GM21528 (cell line): ENCODE data around the gene NRROS.
"Not testable (repeated sequence)": the region's sequence is repeated elsewhere in the genome, so short reads cannot be mapped to it uniquely, and the experiment has no call there.

Experiments
- ATAC-seq: cut with Tn5 transposase; IDR thresholded peaks from one replicate; pipeline ENCODE4 v1.9.1; 2021; ENCODE audit warnings: mild to moderate bottlenecking, moderate library complexity; ENCODE audit not compliant: unreplicated experiment, low FRiP score

The NRROS gene

GRCh38 chr3:196624067-196624790 lies 15.3 kb upstream of the NRROS start:
- no peak for ATAC-seq

DNA sequence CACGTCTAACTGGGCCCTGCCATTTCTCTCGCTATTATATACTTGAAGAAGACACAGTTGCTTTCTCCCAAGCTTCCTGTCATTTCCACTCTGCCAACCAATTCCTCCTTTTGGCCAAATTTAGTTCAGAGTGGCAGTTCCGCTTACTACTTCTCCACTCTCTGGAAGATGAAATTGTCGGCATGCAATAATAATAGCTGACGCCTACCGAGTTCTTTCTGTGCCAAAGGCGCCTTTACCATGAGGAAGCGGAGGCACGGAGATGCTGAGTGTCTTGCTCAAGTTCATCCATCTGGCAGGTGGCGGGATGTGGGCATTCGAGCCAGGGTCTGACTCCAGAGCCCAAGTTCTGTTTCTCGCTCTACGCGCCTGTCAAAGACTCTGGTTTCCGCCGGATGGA lies 14.6 kb upstream of the NRROS start:
- no peak for ATAC-seq

- ATAC-seq = no peak
These were observed 14.2 kb upstream of the NRROS start for GRCh38 chr3:196625331-196625730.

DNA sequence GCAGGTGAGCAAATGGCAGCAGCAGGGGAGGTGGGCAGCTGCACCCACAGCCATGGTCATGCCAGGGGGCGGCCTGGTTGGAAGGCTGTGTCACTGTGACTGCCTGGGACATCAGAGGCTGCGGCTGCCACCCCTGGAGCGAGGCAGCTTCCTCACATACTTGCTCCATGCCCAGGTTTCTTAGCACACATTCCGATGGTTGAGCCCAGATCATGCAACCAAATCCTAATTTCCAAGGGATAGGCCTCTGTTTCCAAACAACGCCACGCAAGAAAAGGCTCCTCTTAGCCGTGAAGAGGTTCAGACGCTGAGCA lies 11.6 kb upstream of the NRROS start:
- no peak for ATAC-seq

- ATAC-seq = no peak
These were observed 10.3 kb upstream of the NRROS start for GRCh38 chr3:196629228-196629627.

GRCh38 chr3:196631682-196632045 lies 7.8 kb upstream of the NRROS start:
- ATAC-seq = no peak

DNA sequence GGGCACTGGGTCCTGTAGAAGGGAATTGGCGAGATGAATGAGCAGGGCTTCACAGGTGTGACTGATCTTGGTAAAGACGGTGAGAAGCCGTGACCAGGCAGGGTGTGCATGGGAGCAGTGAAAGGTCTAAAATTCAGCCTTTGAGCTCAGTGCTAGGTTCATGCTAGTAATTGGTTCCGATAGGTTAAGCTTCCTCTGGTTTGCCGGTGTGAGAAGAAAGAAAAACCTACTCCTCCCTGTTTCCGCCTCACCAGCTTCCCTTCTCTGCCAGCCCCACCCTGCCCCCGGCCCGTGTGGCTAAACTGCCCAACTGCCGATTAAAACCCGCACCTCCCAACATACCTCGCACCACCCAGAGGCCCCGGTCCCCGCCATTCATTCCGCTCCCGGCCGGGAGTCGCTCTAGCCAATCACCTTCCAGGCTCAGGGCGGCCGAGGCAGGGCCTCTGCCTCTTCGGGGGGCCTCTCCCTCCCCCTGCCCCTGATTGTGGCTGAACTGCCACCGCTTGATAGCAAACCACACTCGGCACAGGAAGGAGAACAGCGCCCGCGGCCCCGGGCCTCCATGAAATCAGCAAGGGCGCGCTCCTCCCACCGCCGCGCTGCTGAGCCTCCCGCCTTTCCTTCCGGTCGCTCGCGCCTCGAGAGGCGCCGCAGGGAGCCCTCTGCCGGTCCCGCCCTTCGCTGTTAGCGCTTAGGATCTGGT lies 7.3 kb upstream of the NRROS start:
- ATAC-seq = peak; percentile 66

GRCh38 chr3:196633555-196634151 lies 5.8 kb upstream of the NRROS start:
- no peak for ATAC-seq

GRCh38 chr3:196634224-196634623 lies 5.3 kb upstream of the NRROS start:
- no peak for ATAC-seq

DNA sequence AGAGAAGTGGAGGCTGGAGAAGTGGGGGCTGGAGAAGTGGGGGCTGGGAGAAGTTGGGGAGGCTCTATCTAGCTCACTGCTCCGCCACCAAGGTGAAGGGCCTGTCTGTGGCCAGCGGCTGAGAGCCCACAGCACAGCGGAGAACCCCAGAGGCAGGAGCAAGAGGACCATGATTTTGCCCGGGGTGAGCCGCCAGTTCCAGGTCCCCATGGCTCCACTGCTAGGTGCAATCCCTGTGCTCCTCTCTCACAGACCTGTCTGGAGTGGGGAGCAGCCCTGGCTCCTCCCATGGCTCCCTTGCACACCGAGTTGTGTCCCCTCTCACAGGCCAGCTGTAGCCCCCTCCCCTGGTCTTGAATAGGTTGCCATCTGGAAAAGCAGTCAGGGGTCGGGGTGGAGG lies 4.7 kb upstream of the NRROS start:
- no peak for ATAC-seq

- ATAC-seq = no peak
These were observed 2.8 kb upstream of the NRROS start for GRCh38 chr3:196636369-196637349.

GRCh38 chr3:196637941-196638340 lies 1.6 kb upstream of the NRROS start:
- not testable (repeated sequence) for ATAC-seq

GRCh38 chr3:196638861-196639482 lies 522 bp upstream of the NRROS start:
- ATAC-seq = no peak

DNA sequence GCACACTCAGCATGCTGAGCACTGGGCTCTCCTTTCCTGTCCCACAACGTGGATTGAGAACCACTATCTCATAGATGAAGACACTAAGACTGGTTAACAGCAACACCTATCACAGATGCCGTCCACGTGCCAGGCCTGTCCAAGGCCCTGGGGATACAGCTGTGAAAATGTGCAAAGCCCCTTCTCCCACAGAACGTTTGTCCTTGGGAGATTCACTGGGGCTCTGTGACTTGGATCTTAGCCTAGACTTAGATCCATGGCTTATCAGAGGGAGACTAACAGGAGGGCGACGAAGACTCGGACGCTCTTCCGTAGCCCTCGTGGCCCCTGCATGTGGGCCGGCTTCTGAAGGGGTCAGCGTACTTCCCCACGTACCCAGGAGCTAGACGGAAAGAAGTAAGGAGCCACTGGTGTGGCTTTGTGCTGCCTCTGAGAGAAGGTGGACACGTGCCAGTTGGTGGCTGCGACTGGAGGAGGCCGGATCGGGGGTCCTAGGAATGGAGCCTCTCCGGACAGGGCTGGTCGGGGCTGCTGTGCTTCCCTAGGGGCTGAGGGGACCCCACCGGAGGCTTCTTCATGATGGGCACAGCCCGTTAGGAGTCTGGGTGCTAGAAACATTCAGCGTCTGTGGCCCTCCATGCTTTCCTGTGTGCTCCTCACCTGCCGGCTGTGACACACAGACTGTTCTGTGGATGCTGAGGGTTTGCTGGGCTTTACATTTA lies 964 bp downstream of the NRROS start:
- no peak for ATAC-seq

DNA sequence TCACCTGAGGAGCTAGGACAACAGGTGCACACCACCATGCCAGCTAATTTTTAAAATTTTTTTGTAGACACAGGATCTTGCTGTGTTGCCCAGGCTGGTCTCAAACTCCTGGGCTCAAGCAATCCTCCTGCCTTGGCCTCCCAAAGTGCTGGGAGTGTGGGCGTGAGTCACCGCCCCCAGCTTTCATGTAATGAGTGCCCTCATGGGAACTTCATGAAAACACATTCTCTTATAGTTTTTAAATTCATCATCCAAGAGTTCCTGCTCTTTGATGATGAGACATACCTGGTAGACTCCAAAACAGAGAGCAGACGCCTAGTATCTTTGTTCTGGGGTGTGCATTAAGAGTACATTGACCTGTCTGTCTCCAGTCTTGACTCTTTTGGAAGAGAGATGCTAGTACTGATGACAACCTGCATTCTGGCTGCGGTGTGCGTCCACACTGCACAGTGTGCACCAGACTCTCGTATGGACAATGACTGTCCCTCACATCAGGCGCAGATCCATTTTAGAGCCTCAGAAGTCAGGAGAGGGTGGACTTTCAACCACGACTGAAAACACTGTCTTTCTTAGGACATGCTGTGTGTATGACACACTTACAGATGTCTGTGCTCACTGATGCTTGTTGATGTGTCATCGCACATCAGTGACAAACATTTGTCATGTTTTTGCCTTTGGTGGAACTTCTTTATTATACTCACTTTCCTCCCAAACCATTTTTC lies 2.0 kb downstream of the NRROS start:
- no peak for ATAC-seq

GRCh38 chr3:196642434-196642833 lies 2.9 kb downstream of the NRROS start:
- no peak for ATAC-seq

GRCh38 chr3:196643201-196643749 lies 3.8 kb downstream of the NRROS start:
- ATAC-seq = peak; percentile 66

GRCh38 chr3:196643761-196644160 lies 4.3 kb downstream of the NRROS start:
- no peak for ATAC-seq

- no peak for ATAC-seq
These were observed 5.6 kb downstream of the NRROS start for GRCh38 chr3:196645096-196645495.
